ENCODE measurements around the gene CA4.
"Not testable (repeated sequence)": the region's sequence is repeated elsewhere in the genome, so short reads cannot be mapped to it uniquely, and the experiment has no call there.

The CA4 gene

GRCh38 chr17:60149691-60150582 is at the start of gene CA4:
CA4 (plus strand) TSS chr17:60149973; CDS start chr17:60150035, 62 bp downstream.
- DNase-seq: no peak

DNA sequence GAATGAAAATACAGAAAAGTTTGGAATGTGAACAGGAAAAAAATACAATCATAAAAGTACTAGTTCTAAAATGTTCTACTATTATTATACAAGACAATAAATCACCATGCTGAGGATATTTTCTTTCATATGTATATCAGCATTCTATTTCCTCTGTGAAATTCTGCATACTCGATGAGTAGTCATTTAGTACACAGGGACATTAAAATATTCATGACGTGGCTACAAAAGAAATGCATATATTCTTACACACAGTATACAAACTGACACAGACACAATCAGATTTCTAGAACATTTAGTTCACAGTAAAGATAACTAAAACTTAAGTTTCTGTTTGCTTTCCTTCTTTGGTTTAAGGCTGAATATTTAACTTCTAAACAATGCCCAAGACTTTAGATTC is 49.2 kb upstream of the CA4 start:
- DNase-seq: not testable (repeated sequence)

DNA sequence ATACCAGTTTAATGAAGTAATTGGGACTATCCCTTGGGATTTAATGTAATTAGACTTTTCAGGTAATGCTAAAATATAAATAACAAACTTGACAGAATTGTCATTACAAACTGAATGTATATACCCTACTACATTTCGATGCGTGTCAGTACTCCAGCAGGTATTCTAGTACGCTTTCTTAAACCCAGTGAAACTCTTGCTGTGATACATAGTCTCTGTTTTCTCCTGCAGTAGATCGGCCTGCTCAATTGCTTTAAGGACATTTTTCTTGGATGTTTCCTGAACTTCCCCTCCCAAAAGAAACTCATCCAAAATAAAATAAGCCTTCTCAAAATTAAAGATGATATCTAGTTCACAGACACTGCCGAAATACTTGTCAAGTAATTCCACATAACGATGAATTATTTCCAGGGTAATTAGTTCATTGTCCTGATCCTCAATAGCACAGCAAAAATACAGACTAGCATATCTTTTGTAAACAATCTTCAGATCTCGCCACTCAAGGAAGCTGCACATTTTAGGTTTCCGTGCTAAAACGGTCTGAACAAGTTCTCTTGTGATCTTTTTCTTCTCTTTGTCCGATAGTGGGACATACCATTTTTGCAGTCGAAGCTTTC is 47.6 kb upstream of the CA4 start:
- not testable (repeated sequence) for DNase-seq

GRCh38 chr17:60102632-60103096 is 47.1 kb upstream of the CA4 start:
- no peak for DNase-seq

DNA sequence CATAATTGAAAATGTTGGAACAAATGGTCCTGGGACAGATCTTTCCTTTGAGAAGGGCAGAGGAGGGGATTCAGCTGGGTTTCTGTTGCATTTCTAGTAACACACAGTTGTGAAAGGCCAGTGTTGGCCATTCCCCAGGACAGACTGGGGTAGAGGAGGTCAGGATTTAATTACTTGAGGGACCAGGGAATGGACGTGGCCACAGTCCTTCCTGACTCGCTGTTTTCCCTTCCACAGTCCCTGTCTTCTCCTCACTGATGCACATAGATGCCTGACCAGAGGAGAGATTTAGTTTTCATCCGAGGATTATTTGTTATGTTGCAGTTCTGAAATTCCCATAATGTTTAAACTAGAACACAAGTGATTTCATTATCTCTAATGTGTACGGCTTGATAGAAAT is 45.8 kb upstream of the CA4 start:
- no peak for DNase-seq

- DNase-seq: no peak
Measured at GRCh38 chr17:60106340-60107059, 43.3 kb upstream of the CA4 start.

DNA sequence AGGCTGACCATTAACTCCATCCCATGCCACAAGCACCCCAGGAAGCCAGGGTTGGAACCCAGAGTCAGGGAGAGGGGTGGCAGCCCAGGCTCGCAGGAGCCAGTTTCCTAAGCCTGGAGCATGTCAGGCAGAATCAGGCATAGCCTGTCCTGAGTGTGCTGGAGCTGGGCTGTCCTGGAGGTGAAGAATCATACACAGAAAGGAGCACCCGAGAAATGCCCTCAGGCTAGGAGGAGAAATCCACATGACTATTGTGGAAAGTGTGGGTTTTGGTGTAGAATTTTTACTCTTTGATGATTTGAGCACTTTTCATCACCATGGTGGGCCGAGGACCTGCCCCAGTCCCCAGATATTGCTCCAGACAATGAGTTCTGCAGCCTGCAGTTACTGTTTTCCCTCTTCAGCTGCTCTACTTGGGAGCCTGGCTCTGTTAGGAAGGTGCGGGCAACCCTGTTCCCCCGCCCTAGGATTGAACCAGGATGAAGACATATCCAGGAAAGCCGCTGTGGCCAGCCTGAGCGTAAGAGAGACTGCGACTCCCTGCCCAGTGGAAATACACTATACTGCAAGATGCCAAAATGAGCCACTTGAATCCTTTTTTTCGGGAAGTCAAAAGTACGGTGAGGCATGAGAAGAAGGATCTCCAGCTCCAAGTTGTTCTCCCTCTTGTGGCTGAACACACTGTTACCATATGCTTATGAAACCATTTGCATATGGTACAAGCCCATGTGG is 42.1 kb upstream of the CA4 start:
- no peak for DNase-seq

DNA sequence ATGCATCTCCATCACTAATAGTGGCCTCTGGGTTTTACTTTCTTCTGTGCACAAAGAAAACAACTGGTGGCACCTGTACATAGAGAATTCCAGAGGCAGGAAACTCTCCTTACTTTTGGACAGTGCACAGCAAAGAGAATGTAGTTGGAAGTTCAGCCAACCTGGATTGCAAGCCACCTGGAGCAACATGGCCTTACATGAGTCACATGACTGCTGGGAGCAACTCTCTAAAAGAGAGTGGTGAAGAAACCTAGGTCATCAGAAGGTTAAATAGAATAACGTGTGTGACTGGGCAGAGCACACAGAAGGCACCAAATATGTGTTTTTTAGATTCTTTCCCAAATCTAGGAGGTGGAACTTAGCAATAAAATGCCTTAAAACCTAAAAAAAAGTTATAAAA is 41.5 kb upstream of the CA4 start:
- DNase-seq: not testable (repeated sequence)

- no peak for DNase-seq
Measured at GRCh38 chr17:60108712-60109111, 41.1 kb upstream of the CA4 start.

DNA sequence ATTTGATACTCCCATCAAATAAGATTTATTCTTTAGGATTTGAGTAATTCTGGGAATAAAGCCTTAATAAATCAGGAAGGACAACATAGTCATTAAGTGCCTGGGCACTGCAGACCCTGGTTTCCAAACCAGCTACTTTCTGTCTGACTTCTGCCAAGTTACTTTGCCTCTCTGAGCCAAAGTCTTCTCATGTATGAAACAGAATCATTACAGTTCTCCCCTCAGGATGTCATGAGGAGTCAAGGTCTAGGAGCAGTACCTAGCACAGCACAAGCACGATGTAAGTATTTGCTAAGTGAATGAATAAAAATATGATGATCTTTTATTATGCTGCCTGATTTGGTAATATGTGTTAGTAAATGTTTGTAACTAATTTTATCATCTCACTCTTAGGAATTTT is 40.6 kb upstream of the CA4 start:
- no peak for DNase-seq

DNA sequence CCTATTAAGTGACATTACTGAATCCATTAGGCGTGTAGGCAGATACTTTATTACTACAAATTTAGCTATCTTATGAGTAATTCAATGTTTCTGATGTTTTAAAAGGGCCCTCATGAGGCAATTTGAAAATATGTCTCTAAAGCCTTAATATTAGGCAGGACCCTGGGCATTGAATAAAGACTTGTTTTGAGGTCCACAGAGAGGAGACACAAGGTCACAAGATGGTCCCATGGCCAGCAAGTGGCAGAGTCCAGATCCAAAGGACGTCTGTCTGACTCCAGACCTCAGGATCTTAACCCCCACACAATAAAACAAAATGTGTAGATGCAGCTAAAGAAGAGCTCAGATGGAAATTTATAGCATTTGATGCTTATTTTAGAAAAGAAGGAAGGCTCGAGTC is 39.2 kb upstream of the CA4 start:
- no peak for DNase-seq

DNA sequence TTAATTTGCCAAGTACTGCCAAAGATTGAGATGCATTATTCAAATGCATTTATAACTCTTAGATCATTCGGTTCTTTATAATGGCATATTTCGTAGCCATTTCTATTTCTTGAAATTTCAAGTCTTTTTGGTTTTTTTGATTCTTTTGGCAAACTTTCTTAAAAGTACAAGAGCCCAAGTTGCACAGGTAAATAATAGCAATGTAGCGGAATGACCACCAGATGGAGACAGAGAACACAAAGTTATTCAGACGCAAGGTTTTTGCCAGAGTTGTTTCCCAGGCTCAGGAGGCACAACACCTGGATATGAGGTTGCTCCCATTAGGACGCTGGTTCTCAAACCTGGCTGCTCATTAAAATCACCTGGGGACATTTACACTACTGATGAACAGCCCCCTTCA is 38.1 kb upstream of the CA4 start:
- DNase-seq: not testable (repeated sequence)

- not testable (repeated sequence) for DNase-seq
Measured at GRCh38 chr17:60115364-60115763, 34.4 kb upstream of the CA4 start.

DNA sequence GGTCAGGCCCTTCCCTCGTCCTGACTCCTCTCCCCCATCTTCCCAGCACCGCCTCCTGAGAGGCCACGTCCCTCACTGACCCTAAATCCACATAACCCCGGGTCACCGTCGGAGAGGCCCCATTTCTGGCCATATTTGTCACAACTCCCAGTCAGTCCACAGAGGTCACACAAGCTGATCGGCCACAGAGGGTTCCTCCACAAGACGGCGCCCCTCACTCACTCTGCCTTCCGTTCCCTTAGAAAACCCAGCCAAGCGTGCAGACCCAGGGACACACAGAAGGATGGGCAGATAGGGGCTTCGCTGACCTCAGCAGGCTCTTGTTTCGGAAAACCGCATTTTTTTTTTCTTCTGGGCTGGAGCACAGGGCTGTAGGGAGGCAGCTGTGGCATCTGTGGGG is 33.6 kb upstream of the CA4 start:
- DNase-seq: not testable (repeated sequence)

- not testable (repeated sequence) for DNase-seq
Measured at GRCh38 chr17:60119162-60119561, 30.6 kb upstream of the CA4 start.

DNA sequence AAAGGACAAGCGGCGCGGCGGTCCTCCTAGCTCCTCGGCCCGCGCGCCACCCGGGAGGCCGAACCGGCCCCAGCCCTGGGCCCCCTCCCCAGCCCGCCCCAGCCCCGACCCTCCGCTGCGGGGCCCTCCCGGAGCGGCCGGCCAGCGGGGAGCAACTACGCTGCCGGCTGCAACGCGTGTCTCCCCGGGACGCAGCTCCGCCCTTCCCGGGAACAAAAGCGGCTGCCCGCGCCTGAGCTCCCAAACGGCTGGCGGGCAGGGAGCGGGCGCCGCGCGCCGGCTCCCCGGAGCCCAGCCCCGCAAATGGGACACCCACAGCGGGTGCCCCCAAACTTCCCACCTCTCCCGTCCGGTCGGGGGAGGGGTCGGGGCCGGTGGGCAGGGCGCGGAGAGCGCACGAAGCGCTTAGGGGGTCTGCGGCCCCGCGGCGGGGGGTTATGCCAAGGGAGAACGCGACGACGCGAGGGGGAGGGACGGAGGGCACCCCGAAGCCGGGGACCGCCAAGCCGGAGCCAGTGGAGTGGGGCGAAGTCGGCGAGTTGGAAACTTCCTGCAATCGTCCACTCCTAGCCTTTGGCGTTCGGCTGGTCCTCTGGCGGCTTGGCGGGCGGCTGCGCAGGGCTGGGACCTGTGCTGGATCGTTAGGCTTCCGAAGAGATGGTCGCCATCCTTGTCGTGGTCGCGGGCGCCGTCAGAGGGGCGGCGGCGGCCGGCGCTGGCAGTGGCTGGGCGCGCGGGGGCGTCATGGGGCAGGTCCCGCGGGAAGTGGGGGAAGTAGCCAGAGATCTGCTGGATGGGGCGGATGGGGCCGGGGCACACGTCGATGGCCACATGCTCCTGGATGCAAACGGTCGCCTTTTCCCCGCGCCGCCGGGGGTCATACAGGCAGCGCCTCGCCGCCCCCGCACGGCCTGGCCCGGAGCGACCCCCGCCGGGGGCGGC is 29.7 kb upstream of the CA4 start:
- DNase-seq: not testable (repeated sequence)

GRCh38 chr17:60127068-60128064 is 22.4 kb upstream of the CA4 start:
- DNase-seq: no peak

DNA sequence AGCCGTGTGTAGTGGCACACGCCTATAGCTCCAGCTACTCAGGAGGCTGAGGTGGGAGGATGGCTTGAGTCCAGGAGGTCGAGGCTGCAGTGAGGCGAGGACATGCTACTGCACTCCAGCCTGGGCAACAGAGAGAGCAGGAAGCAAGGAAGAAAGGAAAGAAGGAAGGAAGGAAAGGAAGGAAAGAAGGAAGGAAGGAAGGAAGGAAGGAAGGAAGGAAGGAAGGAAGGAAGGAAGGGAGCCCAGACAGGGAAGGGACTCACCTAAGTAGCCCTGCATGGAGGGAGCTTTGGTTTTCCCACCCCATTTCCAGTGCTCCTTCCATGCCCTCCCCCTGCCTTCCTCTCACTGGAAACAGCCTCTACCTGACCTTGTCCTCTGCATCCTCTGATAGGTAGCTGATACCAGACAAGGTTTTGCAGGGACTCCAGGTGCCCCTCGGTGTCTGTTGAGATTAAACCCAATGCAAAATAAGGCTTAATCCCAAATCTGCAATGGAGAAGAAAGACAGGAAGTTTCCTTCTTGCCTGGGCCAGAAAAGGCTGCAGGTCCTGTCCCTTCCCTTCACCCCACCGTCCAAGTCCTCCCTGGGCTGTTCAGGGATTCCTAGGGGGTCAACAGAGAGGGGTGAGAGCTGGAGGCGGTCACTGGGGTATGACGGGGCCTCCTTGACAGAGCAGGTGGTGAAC is 21.5 kb upstream of the CA4 start:
- no peak for DNase-seq

DNA sequence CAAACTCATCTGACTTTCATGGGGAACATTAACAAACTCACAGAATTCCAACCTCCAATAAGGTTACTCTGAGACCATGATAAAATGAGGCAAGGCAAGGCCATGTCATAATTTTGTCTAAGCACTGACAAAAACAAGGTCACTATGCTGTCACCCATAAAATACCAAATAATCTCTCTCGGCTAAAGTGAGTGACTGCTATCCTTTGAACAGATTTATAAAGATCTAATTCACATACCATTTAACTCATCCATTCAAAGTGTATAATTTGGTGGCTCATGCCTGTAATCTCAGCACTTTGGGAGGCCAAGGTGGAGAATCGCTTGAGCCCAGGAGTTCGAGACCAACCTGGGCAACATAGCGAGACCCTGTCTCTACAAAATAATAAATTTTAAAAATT is 20.6 kb upstream of the CA4 start:
- no peak for DNase-seq

GRCh38 chr17:60130466-60130865 is 19.3 kb upstream of the CA4 start:
- no peak for DNase-seq

Data from activated CD8-positive, alpha-beta memory T cell treated with anti-CD3 and anti-CD28 coated beads, Interleukin-2, amount 50 U/mL, for 4 hours (primary cell).